Measurements from ENCODE around the gene DAO.
"Not testable (repeated sequence)": the region's sequence is repeated elsewhere in the genome, so short reads cannot be mapped to it uniquely, and the experiment has no call there.

DAO gene

DNA sequence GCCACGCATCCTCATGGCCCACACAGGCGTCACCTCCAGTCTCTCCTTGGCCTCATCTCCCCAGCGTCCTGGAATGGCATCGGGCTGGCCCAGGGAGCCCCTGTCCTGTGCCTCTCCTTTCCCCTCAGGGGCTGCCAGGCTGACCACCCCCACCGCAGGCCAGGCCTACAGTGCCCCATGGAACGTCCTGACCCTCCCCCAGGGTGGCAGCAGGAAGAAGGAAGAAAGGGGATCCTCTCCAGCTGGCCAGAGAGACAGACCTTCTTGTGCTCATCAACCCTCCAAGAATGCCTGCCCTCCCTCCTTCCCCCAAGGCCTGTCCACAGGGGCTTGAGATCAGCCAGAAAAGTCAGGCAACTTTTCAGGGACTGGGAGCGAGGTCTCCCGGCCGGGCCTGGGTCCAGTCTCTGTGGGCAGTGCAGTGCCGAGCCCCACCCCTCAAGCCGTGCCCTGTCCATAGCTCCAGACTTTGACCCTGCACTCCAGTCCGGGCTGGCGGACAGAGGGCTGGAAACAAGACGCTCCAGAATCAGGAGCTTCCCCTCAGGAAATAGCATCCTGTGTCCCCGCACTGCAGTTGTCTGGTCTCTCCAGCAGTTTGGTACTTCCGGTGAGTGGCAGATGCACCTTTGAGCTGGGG lies at the start of gene DAO:
Gene DAO (plus strand): TSS at position 478 of the 640 bp plus-strand sequence. CDS start 4,915 bp downstream, outside the sequence.
- peak in 2 of 10 donors; percentile 15 to 80 for DNase-seq
- intact Hi-C loops (cut with DNase I), result no loop called here

- no peak for DNase-seq
- intact Hi-C loops (cut with DNase I), result no loop called here
Measured at GRCh38 chr12:108831309-108831991, 48.4 kb upstream of the DAO start.

- DNase-seq, result no peak
- intact Hi-C loops (cut with DNase I), result no loop called here
Measured at GRCh38 chr12:108832208-108832607, 47.7 kb upstream of the DAO start.

- DNase-seq, result no peak
- intact Hi-C loops (cut with DNase I), result no loop called here
Measured at GRCh38 chr12:108832730-108833354, 47.0 kb upstream of the DAO start.

DNA sequence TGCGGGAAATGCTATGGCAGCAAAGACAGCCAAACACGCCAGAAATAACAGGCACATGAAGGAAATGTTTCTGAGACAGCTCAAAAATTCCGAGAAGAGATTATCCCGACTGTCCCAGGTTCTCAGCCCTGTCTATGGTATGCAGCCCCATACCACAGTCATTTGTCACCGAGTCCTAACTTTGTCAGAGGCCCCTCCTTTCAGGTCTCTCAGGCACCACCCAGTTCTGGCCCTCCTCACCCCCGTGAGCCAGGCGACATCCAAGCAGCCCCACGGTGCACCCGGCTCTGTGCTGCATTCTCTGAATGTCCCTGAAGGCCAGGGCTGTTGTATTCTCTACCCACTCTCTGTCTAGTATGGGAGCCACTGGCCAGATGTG lies 46.5 kb upstream of the DAO start:
- DNase-seq, result no peak

GRCh38 chr12:108833757-108834472 lies 46.0 kb upstream of the DAO start:
- DNase-seq, result peak in 1 of 10 donors; percentile 58
- intact Hi-C loops (cut with DNase I), result no loop called here

More for the DNA sequence above, 46.5 kb upstream of the DAO start:
- intact Hi-C loops (cut with DNase I), result no loop called here

DNA sequence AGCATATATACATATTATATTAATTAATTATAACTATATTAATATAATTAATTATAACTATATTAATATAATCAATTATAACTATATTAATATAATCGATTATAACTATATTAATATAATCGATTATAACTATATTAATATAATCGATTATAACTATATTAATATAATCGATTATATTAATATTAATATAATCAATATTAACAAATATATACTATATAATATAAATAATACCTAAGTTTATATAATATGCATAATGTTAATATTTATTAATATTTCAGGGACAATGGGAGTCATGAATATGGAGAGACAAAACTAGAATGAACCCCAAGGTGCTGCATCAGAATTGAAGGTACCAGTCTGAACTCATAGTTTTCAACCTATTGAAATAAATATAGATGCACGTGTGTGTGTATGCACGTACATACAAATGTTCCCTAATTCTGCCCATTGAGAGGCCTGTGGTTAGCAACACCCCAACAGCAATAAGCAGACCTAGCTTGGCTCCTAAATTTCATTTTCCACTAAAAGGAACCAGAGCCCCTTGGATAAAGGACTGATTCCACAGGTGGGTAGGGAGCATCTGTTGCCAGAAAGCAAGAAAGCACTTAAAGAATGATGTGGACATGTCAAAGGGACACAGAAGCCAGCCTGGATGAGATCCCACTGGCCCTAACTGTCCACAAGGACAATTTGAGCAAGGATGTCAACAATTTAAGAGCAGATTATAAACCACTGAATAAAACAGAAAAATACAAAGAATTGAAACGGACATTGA lies 43.8 kb upstream of the DAO start:
- no peak for DNase-seq
- intact Hi-C loops (cut with DNase I), result no loop called here

DNA sequence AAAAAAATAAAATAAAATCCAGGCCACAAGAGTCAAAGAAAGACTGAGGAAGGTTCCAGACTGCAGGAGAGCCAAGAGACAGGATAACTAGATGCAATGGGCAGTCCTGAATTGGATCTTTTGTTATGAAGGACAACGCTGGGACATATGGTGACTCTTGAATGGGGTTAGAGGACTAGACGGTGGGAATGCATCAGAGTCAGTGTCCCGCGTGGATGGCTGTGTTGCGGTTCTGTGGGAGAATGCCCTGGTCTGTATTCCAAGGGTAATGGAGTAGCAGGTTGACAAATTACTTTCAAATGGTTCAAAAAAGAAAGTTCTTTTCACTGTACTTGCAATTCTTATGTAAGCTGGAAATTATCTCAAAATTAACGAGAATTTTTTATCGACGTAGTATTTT lies 42.7 kb upstream of the DAO start:
- no peak for DNase-seq
- intact Hi-C loops (cut with DNase I), result no loop called here

GRCh38 chr12:108837680-108838079 lies 42.2 kb upstream of the DAO start:
- no peak for DNase-seq
- intact Hi-C loops (cut with DNase I), result no loop called here

DNA sequence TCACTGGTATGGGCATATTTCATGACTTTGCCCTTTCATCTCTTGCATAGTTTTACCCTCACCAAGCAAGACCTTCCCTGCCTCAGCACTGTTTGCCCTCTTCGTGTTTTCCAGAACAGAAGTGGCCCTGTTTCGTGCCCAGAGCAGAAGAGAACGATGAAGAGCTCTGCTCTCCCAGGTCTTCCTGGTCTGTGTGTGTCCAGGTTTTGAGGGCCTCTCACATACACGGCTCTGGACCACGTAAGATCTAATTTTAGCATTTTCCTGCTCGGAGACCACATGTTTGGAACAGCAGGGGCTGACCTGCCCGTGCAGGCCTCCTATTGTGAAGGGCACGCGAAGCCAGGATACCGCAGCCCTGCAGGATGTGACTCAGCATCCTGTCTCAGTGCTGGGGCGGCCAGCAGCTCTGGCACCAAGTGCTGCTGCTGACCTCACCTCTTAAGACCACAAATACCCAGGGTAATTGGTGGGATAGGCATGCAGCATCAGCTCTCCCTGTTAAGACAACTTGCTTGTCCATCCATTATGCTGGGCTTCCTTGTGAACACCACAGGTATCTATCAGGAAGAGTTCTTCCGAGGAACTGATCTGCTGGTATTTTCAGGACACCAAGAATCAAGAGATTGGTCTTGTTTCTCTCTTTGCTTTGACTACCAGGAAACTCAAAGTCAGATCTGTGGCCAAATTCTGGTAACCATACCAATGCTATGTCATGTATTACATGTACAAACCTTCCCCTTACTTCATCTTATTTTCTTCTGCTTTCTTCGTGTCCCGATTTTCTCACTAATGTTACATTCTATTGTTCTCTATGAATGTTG lies 41.5 kb upstream of the DAO start:
- intact Hi-C loops (cut with DNase I), result no loop called here
- DNase-seq, result no peak

DNA sequence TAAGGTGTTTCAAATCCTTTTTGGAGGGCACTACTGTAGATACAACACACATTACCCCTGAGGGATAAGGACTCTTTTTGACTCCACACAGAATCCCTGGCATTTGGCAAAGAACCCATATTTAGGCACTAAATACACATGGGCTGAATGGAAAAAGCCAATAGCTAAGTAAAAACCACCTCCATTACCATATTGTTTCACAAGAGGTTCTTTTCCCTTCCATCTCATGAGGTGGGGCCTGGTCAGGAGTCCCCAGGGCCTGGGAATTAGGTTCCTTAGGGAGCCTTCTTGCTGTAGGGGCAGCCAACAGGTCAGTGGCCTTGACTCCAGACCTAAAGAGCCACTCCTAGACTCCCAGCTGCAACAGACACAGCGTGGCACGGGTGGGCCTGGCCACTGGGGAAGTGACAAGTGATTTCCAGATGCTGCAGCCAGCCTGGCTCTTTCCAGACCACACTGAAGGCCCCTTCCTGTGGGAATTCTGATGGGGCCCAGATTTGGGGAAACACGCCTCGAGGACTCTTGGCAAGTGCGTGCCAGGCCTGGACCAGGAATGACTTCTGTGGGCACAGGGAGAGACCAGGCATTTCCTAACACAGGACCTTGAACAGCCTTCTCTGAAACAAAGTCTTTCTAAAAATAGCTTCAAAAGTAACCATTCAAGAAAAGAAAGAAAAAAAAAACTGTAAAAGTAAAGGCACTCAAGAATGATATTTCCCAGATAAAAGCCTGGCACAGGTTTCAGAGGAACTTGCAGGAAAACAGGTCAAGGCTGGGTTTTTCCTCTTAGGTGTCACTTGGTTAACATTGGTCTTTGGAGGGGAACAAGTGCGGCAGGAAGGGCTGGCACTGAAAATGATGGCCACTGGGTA lies 40.6 kb upstream of the DAO start:
- DNase-seq, result no peak
- intact Hi-C loops (cut with DNase I), result no loop called here

DNA sequence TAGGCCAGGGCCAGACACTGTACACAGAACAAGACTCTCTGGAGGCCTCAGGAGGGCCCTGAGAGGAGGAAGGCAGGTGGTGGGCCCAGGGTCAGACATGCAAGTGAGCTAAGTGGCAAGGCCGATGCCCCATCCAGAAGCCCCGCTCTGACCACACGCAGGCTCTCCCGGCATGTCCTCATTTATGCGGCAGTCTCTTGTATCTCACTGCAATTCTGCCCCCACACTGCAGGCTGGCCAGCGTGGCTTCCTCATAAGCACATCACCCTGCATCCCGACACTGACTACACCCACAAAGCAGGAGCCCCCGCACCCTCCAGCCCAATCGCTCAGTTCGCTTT lies 40.0 kb upstream of the DAO start:
- intact Hi-C loops (cut with DNase I), result no loop called here
- DNase-seq, result peak in 6 of 10 donors; percentile 48 to 92 (median 76)

DNA sequence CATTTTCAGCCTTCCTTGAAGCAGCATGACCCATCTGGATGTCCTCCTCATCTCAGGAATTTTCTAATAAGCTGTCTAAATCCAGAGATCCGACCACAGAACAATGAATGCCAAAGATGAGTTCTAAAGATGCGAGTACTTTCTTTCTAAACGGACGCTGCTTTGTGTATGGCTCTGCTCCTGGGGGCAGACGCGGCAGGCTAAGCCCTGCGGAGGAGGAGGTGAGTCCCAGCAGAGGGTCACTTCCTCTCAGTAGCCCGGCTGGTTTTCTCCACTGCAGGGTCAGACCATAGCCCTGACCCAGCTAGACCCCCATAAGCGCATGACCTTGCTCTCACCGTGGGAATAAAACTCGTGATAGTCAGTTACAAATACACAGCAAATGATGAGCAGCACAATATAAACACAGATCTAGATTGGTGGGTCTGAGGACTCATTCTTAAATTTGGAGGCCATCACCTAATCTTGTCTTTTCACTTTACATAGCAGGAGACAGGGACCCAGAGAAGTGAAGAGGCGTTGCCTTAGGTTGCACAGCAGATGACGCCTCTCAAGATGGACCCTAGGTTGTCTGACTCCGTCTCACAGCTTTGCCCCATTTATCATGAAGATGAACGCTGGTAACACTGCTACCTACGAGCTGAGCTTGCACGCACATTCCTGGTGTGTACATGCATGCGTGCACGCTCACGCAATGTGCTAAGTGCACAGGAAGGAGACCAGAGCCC lies 39.1 kb upstream of the DAO start:
- intact Hi-C loops (cut with DNase I), result no loop called here
- no peak for DNase-seq

DNA sequence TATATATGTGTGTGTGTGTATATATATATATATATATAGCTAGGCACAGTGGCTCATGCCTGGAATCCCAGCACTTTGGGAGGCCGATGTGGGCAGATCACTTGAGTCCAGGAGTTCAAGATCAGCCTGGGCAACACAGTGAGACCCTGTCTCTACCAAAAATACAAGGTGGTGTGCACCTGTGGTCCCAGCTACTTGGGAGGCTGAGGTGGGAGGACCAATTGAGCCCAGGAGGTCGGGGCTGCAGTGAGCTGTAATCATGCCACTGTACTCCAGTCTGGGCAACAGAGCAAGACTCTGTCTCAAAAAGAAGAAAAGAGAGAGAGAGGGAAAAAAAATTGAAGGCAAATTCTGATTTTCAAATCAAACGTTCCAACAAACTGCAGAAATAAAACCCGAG lies 38.1 kb upstream of the DAO start:
- DNase-seq, result not testable (repeated sequence)

GRCh38 chr12:108842361-108842760 lies 37.5 kb upstream of the DAO start:
- intact Hi-C loops (cut with DNase I), result no loop called here
- DNase-seq, result no peak

More for the DNA sequence above, 38.1 kb upstream of the DAO start:
- intact Hi-C loops (cut with DNase I), result not testable (repeated sequence)

- DNase-seq, result no peak
- intact Hi-C loops (cut with DNase I), result no loop called here
Measured at GRCh38 chr12:108843187-108843586, 36.7 kb upstream of the DAO start.

GRCh38 chr12:108845696-108846095 lies 34.2 kb upstream of the DAO start:
- DNase-seq, result no peak
- intact Hi-C loops (cut with DNase I), result no loop called here

DNA sequence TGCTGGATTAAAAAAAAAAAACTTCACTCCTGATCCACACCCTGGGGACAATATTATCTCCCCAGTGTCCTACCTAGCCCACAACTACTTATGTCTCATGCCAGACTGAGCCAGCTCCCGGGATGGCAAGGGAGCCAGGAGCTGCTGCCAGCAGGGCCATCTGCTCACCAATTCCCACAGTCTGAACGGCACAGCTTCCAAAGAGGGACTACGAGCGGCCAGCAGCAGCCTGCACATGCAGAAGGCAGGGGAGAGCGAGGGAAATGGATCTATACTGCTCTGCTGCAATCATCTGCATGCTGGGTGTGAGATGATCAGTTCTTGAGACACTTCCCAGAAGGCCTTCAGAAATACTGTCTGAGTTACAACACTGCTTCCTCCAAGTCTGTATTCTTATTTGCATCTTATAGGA lies 33.6 kb upstream of the DAO start:
- intact Hi-C loops (cut with DNase I), result no loop called here
- peak; percentile 70 to 98 (median 86) for DNase-seq

Measured in posterior cingulate gyrus (tissue), 11 donors.